Activated CD4-positive, alpha-beta T cell treated with anti-CD3 and anti-CD28 coated beads, Interleukin-2, amount 50 U/mL, for 48 hours (primary cell): ENCODE results near the gene PHYHIPL.

ENCODE experiments used
- DNase-seq, 2 experiments: peaks; one replicate each; pipeline ENCODE4 v3.0.0-alpha.2; 2020

PHYHIPL gene

GRCh38 chr10:59258890-59259289 lies 82.4 kb downstream of the PHYHIPL start:
- DNase-seq = no peak

DNA sequence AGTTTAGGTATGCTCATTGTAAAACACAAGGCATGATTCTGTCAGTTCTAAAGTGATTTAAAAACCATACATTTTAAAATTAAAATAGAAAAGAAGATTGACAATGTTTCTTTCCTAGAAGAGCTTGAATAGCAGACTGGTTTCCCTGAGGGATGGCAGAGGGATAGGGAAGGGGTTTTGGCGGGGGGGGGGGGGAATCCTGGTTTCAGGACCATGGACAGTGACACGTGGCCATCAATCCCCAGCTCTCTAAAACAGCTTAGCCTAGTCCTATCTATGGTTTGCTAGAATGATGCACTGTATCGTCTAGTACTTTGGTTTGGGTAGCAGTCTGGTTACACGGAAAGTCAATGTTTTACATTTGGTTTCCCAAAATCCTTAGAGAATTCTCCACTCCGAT lies 88.7 kb downstream of the PHYHIPL start:
- no peak for DNase-seq

GRCh38 chr10:59266321-59266720 lies 89.9 kb downstream of the PHYHIPL start:
- no peak for DNase-seq

DNA sequence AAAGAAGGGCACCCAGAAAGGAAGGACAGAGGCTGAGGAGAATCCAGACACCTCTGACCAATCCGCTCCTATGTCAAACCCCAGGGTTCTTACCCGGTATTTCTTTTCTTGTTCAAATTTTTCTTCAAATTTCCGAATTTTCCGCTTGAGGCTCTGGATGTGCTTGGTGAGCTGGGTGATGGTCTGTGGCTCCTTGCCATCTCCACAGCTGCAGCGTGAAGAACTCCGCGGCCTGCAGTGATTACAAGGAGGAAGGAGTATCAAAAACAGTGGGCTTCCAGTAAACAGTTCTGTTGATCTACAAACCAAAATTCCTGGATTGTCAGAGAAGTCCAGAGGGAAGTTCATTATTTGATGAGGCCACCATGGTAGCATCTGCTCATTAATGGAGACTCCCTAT lies 92.0 kb downstream of the PHYHIPL start:
- no peak for DNase-seq

GRCh38 chr10:59269651-59270050 lies 93.2 kb downstream of the PHYHIPL start:
- DNase-seq = no peak

GRCh38 chr10:59270492-59270891 lies 94.0 kb downstream of the PHYHIPL start:
- no peak for DNase-seq

DNA sequence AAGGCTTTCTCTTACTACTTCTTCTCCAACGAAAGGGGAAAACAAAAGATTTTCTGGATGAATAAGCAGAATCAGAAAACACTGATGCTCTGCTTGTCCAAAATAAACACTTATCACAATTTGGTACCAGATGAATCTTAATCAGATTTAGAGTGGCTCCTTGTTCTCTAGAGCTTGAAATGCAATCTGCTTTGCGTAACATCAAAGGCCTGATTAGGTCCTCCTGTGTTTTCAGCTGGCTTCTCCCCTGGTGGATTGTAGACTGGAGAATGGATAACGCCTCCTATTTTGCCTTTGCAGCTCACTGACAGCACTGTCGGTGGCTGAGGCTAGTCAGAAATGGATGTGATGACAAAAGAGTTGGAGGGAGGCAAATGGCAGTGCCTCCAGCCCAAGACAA lies 94.7 kb downstream of the PHYHIPL start:
- DNase-seq = no peak

- no peak for DNase-seq
These were observed 95.6 kb downstream of the PHYHIPL start for GRCh38 chr10:59272061-59272460.

DNA sequence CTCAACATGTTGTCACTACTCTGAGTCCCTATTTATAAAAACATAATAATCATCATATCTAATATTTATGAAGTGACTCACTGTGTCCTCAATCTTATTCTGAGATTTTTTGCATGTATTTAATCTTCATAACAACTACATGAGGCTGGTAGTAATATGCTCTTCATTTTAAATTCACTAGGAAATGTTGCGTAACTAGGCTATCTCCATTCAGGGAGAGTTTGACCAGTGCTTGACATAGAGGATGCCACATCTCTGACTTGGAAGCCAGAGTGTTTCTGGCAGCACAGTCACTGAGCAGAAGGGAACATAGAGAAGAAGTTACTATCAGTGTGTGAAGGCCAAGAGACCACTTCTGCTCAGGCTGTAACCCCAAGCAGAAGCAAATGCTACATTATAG lies 97.0 kb downstream of the PHYHIPL start:
- DNase-seq = no peak

- no peak for DNase-seq
These were observed 99.7 kb downstream of the PHYHIPL start for GRCh38 chr10:59276133-59276532.

- DNase-seq = no peak
These were observed 100.5 kb downstream of the PHYHIPL start for GRCh38 chr10:59276919-59277318.

DNA sequence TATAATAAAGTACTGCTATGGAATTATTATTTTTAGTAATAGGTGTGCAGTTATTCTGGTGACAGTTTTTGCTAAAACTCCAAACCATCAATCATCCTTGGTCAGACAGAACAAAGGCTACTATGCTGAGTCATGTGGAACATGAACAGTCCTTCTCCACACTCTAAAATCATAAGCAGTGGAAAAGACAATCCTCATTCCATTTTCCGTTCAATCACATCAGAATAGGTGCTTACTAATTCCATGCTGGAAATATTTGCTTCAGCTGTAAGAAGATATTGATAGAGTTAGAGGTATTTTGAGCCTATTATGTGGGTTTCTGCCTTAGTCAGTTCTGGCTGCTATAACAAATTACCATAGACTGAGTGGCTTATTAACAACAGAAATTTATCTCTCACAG lies 103.0 kb downstream of the PHYHIPL start:
- DNase-seq = no peak

GRCh38 chr10:59279991-59280505 lies 103.6 kb downstream of the PHYHIPL start:
- DNase-seq = no peak

GRCh38 chr10:59281861-59282260 lies 105.4 kb downstream of the PHYHIPL start:
- no peak for DNase-seq

GRCh38 chr10:59283456-59284091 lies 107.1 kb downstream of the PHYHIPL start:
- DNase-seq = no peak

- DNase-seq = no peak
These were observed 107.9 kb downstream of the PHYHIPL start for GRCh38 chr10:59284118-59284975.

GRCh38 chr10:59285073-59285472 lies 108.6 kb downstream of the PHYHIPL start:
- no peak for DNase-seq

DNA sequence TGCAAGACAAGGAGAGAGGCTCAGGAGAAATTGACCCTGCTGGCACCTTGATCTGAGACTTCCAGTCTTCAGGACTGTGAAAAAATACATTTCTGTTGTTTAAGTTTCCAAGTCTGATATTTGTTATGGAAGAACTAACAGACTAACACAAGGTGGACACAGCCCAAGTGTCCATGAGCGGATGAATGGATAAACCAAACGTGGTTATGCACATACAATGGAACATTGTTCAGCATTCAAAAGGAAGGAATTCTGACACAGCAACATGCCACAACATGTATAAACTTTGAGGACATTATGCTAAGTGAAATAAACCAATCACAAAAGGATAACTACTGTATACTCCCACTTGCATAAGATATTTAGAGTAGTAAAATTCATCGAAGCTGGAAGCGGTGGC lies 109.4 kb downstream of the PHYHIPL start:
- DNase-seq = no peak

- DNase-seq = no peak
These were observed 111.3 kb downstream of the PHYHIPL start for GRCh38 chr10:59287587-59288255.

DNA sequence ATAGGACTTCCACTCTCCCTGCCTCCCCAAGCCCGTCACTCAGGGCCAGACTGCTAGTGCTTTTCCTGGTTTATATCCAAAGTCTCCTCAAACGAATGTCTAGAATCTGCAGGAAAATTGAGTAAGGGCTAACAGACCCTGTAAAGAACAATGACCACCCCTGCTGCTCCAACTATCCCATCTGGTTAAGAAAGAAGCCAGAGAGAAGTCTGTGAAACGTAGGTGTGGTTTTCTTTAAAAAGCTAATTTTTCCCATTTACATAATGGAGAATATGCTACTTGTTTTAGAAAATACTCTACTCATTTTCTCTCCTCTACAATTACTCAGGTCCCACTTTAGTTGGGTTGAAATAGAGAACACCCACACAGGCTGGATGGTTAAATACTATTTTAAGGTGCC lies 113.4 kb downstream of the PHYHIPL start:
- no peak for DNase-seq

DNA sequence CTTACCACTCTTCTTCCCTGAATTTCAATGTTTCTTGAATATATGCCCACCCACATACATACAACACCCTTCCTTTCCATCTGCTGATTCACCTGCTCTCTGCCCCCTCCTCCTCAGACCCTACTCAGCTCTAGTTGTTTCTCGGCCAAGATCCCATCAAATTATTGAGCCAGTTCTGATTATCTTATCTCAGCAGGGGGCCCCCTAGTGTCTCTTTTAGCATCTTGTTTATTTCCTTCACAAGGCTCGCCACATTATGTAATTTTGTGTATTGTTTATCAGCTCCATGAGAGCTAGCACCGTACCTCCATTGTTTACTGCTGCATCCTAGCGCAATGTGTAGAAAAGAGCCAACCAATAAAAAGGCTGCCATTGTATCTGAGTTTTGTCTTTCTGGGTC lies 114.0 kb downstream of the PHYHIPL start:
- DNase-seq = no peak
